ENCODE results near the gene LEMD2. TPM values are rescaled to one million over a fixed set of nuclear protein-coding genes. Genes with fewer than 3 reads are reported as not detected.

The LEMD2 gene
- polyA plus RNA-seq, 1 donor (not counting 4 experiments of a cell fraction or from before 2014, with no cell fraction given) = 48.6 TPM

DNA sequence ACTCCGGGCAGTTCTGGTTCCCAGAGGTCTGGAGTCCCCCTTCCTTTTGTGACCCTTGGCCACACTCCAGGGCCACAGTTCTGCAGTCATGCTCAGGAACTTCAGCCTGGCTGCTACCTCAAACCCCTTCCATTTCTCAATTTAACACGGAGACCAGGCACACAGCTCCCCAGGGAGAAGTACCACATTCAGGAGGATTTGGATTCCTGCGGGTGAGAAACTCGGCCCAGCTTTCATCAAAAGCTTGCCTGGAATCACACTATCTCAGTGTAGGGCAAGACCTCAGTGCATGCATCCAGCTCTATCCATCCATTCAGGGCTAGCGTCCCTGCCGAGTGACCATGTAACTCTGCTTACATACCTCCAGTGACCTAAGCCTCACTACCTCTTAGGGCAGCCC lies 25.4 kb downstream of the LEMD2 start:
- no peak overlapping the region for H3K9ac ChIP-seq (ENCODE audit: control insufficient read depth, extremely low read depth, insufficient read depth, low read length)
- no peak for DNase-seq (ENCODE audit: low read depth, low spot score)
- no peak overlapping the region for H2AFZ ChIP-seq (ENCODE audit: control insufficient read depth, low read length)
- H3K27me3 ChIP-seq (ENCODE audit: control insufficient read depth, extremely low read depth, insufficient read depth, low read length) = peaks cover 12% of the 10 kb centered on the region
- no peak overlapping the region for H3K4me3 ChIP-seq (ENCODE audit: control insufficient read depth in 2 of 3, extremely low read depth in 1 of 3, insufficient read depth in 2 of 3, low read depth in 1 of 3, low read length in 3 of 3)
- H3K79me2 ChIP-seq (ENCODE audit: control insufficient read depth, insufficient read depth, low read length) = no peaks in the 10 kb centered on the region
- no peak for FAIRE-seq
- dilution Hi-C loops (cut with MboI; ENCODE audit: extremely low pct_ligation_motif_present, low sequenced_read_pairs) = no loop called here
- no peaks in the 10 kb centered on the region for H3K9me1 ChIP-seq (ENCODE audit: control insufficient read depth, extremely low read depth, insufficient read depth, low read length)
- no peaks in the 10 kb centered on the region for H3K4me1 ChIP-seq (ENCODE audit: control insufficient read depth, extremely low read depth, insufficient read depth, low read length)
- H3K4me2 ChIP-seq (ENCODE audit: control insufficient read depth, extremely low read depth, insufficient read depth, low read depth, low read length) = no peak overlapping the region
- H3K36me3 ChIP-seq (ENCODE audit: control insufficient read depth in 2 of 2, extremely low read depth in 1 of 2, insufficient read depth in 2 of 2, low read length in 2 of 2) = no peaks in the 10 kb centered on the region
- H3K9me3 ChIP-seq (ENCODE audit: control insufficient read depth, low read depth, low read length) = no peaks in the 10 kb centered on the region
- no peak overlapping the region for H3K27ac ChIP-seq (ENCODE audit: control insufficient read depth, insufficient read depth, low read length)
- no peaks in the 10 kb centered on the region for H4K20me1 ChIP-seq (ENCODE audit: control insufficient read depth, extremely low read depth, insufficient read depth, low read length)
- TF ChIP-seq, protein P1, sequence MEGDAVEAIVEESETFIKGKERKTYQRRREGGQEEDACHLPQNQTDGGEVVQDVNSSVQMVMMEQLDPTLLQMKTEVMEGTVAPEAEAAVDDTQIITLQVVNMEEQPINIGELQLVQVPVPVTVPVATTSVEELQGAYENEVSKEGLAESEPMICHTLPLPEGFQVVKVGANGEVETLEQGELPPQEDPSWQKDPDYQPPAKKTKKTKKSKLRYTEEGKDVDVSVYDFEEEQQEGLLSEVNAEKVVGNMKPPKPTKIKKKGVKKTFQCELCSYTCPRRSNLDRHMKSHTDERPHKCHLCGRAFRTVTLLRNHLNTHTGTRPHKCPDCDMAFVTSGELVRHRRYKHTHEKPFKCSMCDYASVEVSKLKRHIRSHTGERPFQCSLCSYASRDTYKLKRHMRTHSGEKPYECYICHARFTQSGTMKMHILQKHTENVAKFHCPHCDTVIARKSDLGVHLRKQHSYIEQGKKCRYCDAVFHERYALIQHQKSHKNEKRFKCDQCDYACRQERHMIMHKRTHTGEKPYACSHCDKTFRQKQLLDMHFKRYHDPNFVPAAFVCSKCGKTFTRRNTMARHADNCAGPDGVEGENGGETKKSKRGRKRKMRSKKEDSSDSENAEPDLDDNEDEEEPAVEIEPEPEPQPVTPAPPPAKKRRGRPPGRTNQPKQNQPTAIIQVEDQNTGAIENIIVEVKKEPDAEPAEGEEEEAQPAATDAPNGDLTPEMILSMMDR (optimal IDR thresholded peaks at IDR 0.05 in 1 of 3, IDR thresholded peaks at IDR 0.05 in 1 of 3, conservative IDR thresholded peaks at IDR 0.05 in 1 of 3; ENCODE audit: extremely low read depth in 1 of 3, insufficient read depth in 2 of 3, low read length in 3 of 3) = no peak
- no peak for TF ChIP-seq EZH2 (IDR thresholded peaks at IDR 0.05; ENCODE audit: low read length)

DNA sequence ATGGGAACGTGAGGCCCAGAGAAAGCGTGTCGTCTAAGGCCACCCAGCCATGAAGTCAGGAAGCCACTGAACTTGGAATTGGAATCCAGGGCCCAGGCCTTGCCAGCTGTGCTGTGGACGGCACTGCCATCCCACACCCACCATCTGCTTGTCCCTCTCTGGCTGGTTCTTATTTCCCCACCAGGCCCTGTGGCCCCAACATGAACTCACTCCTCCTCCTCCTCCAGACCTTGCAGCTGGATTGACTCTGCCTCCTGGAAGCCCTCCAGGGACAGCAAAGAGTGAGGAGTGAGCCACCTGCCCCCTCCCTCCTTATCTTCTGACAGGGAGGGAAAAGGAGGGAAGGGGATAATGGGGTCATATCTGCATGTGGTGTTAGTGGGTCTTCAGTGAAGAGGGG lies 26.2 kb downstream of the LEMD2 start:
- H3K27me3 ChIP-seq (ENCODE audit: control insufficient read depth, extremely low read depth, insufficient read depth, low read length) = peaks cover 8% of the 10 kb centered on the region
- no peak overlapping the region for H3K4me3 ChIP-seq (ENCODE audit: control insufficient read depth in 2 of 3, extremely low read depth in 1 of 3, insufficient read depth in 2 of 3, low read depth in 1 of 3, low read length in 3 of 3)
- dilution Hi-C loops (cut with MboI; ENCODE audit: extremely low pct_ligation_motif_present, low sequenced_read_pairs) = no loop called here
- H3K27ac ChIP-seq (ENCODE audit: control insufficient read depth, insufficient read depth, low read length) = no peak overlapping the region
- H4K20me1 ChIP-seq (ENCODE audit: control insufficient read depth, extremely low read depth, insufficient read depth, low read length) = no peaks in the 10 kb centered on the region
- TF ChIP-seq EZH2 (IDR thresholded peaks at IDR 0.05; ENCODE audit: low read length) = no peak
- TF ChIP-seq, protein P1 (optimal IDR thresholded peaks at IDR 0.05 in 1 of 3, IDR thresholded peaks at IDR 0.05 in 1 of 3, conservative IDR thresholded peaks at IDR 0.05 in 1 of 3; ENCODE audit: extremely low read depth in 1 of 3, insufficient read depth in 2 of 3, low read length in 3 of 3) = no peak
- DNase-seq (ENCODE audit: low read depth, low spot score) (no peak), FAIRE-seq (no peak)
- no peaks in the 10 kb centered on the region for H3K4me1 ChIP-seq (ENCODE audit: control insufficient read depth, extremely low read depth, insufficient read depth, low read length)
- no peak overlapping the region for H3K4me2 ChIP-seq (ENCODE audit: control insufficient read depth, extremely low read depth, insufficient read depth, low read depth, low read length)
- H3K9me1 ChIP-seq (ENCODE audit: control insufficient read depth, extremely low read depth, insufficient read depth, low read length) = no peaks in the 10 kb centered on the region
- no peak overlapping the region for H3K9ac ChIP-seq (ENCODE audit: control insufficient read depth, extremely low read depth, insufficient read depth, low read length)
- no peaks in the 10 kb centered on the region for H3K9me3 ChIP-seq (ENCODE audit: control insufficient read depth, low read depth, low read length)
- no peaks in the 10 kb centered on the region for H3K36me3 ChIP-seq (ENCODE audit: control insufficient read depth in 2 of 2, extremely low read depth in 1 of 2, insufficient read depth in 2 of 2, low read length in 2 of 2)
- no peaks in the 10 kb centered on the region for H3K79me2 ChIP-seq (ENCODE audit: control insufficient read depth, insufficient read depth, low read length)
- H2AFZ ChIP-seq (ENCODE audit: control insufficient read depth, low read length) = no peak overlapping the region

All from keratinocyte (primary cell).